Activated T-helper 1 cell treated with Interleukin-2 at 50 U/mL for 16 hours (primary cell): Measurements from ENCODE around the gene ADAMTSL1.

ENCODE experiments used
- DNase-seq: peaks from one replicate; pipeline ENCODE4 v3.0.0-alpha.2; 2020; ENCODE audit warnings: low read depth

ADAMTSL1 gene

GRCh38 chr9:18739641-18740318 is 265.8 kb downstream of the ADAMTSL1 start:
- no peak for DNase-seq

- DNase-seq, result no peak
Measured at GRCh38 chr9:18741359-18741758, 267.4 kb downstream of the ADAMTSL1 start.

- DNase-seq, result no peak
Measured at GRCh38 chr9:18741945-18742344, 268.0 kb downstream of the ADAMTSL1 start.

- DNase-seq, result no peak
Measured at GRCh38 chr9:18743421-18743820, 269.5 kb downstream of the ADAMTSL1 start.

GRCh38 chr9:18743971-18744370 is 270.0 kb downstream of the ADAMTSL1 start:
- no peak for DNase-seq

- DNase-seq, result no peak
Measured at GRCh38 chr9:18745710-18746109, 271.8 kb downstream of the ADAMTSL1 start.

- DNase-seq, result no peak
Measured at GRCh38 chr9:18746631-18747030, 272.7 kb downstream of the ADAMTSL1 start.

- DNase-seq, result no peak
Measured at GRCh38 chr9:18747595-18747994, 273.6 kb downstream of the ADAMTSL1 start.

GRCh38 chr9:18748251-18748701 is 274.3 kb downstream of the ADAMTSL1 start:
- DNase-seq, result no peak

- no peak for DNase-seq
Measured at GRCh38 chr9:18749711-18750110, 275.8 kb downstream of the ADAMTSL1 start.

- no peak for DNase-seq
Measured at GRCh38 chr9:18753904-18754303, 280.0 kb downstream of the ADAMTSL1 start.

GRCh38 chr9:18754537-18754936 is 280.6 kb downstream of the ADAMTSL1 start:
- no peak for DNase-seq

- DNase-seq, result no peak
Measured at GRCh38 chr9:18755263-18755662, 281.3 kb downstream of the ADAMTSL1 start.

- no peak for DNase-seq
Measured at GRCh38 chr9:18756712-18757125, 282.8 kb downstream of the ADAMTSL1 start.

GRCh38 chr9:18759827-18760226 is 285.9 kb downstream of the ADAMTSL1 start:
- DNase-seq, result no peak

- no peak for DNase-seq
Measured at GRCh38 chr9:18761742-18762300, 287.9 kb downstream of the ADAMTSL1 start.

- DNase-seq, result no peak
Measured at GRCh38 chr9:18766989-18767550, 293.1 kb downstream of the ADAMTSL1 start.

- no peak for DNase-seq
Measured at GRCh38 chr9:18768951-18769622, 295.1 kb downstream of the ADAMTSL1 start.

GRCh38 chr9:18770131-18770908 is 296.4 kb downstream of the ADAMTSL1 start:
- DNase-seq, result no peak

GRCh38 chr9:18771011-18771410 is 297.1 kb downstream of the ADAMTSL1 start:
- DNase-seq, result no peak

GRCh38 chr9:18771763-18772162 is 297.8 kb downstream of the ADAMTSL1 start:
- DNase-seq, result no peak

GRCh38 chr9:18775241-18775640 is 301.3 kb downstream of the ADAMTSL1 start:
- no peak for DNase-seq
